Lower leg skin (tissue), 3 donors: ENCODE results near the gene NOX5.

Experiments
- POLR2A ChIP-seq, 2 donors: fragments of 450-650 bp; IDR thresholded peaks; one replicate each; pipeline ENCODE4 v1.6.1; 2016 to 2017; ENCODE audit warnings: antibody characterized with exemption in 2 of 2, mild to moderate bottlenecking in 1 of 2, moderate library complexity in 1 of 2
- TF ChIP-seq, protein P1 (sequence below), 3 donors: fragments of 450-650 bp; IDR thresholded peaks; one replicate each; pipeline ENCODE4 v1.5.1; 2016; ENCODE audit warnings: antibody characterized with exemption in 3 of 3, mild to moderate bottlenecking in 3 of 3, moderate library complexity in 2 of 3

DNA sequence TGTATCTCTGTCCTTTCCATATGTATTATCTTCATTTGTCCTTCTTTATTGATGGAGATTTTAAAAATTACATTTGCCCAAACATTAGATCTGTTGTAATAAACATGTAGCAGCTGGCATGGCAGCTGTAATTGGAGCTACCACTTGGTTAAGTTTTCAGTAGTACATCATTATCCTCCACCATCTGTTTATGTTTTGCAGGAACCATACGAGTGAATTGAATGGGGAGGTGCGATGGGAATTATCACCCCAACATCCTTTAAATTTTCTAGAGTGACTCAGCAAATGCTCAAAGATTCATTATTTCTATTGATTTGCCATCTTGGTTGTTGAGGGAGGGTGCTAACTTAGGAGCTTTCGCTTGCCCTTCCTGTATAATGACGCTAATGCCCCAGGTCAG lies 32.6 kb upstream of the NOX5 start:
- TF ChIP-seq, protein P1, sequence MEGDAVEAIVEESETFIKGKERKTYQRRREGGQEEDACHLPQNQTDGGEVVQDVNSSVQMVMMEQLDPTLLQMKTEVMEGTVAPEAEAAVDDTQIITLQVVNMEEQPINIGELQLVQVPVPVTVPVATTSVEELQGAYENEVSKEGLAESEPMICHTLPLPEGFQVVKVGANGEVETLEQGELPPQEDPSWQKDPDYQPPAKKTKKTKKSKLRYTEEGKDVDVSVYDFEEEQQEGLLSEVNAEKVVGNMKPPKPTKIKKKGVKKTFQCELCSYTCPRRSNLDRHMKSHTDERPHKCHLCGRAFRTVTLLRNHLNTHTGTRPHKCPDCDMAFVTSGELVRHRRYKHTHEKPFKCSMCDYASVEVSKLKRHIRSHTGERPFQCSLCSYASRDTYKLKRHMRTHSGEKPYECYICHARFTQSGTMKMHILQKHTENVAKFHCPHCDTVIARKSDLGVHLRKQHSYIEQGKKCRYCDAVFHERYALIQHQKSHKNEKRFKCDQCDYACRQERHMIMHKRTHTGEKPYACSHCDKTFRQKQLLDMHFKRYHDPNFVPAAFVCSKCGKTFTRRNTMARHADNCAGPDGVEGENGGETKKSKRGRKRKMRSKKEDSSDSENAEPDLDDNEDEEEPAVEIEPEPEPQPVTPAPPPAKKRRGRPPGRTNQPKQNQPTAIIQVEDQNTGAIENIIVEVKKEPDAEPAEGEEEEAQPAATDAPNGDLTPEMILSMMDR (IDR thresholded peaks at IDR 0.05): no peak
- TF ChIP-seq POLR2A (IDR thresholded peaks at IDR 0.05): no peak
